Activated T-helper 1 cell treated with Interleukin-2 at 50 U/mL for 16 hours (primary cell): ENCODE data around the gene ATP2A2.
"Not testable (repeated sequence)": the region's sequence is repeated elsewhere in the genome, so short reads cannot be mapped to it uniquely, and the experiment has no call there.

ENCODE experiments used
- DNase-seq: peaks from one replicate; pipeline ENCODE4 v3.0.0-alpha.2; 2020; ENCODE audit warnings: low read depth

ATP2A2 gene

GRCh38 chr12:110280779-110281548 is at the start of gene ATP2A2:
Gene ATP2A2 (plus strand): TSS chr12:110281247. CDS start chr12:110281790, 543 bp downstream.
- peak; percentile 90 for DNase-seq

- DNase-seq = no peak
Measured at GRCh38 chr12:110233212-110233903, 47.7 kb upstream of the ATP2A2 start.

DNA sequence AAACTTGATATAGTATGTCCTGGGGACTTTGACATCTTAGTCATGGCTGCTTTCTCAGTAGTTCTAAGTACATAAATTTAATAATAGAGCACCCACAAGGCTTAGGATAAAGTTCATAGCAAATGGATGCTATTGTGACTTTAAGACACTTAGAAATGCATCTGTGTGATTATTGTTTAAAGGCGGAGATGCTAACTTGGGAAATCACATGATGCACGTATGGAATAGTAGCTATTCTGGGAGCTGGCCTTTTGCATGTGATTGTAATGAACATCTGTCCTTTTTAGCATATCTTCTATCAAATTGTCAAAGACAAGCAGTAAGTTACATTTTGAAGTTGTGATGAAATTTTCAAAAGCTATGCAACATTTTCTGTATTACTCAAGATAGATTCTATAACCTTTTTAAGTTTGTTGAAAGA is 46.7 kb upstream of the ATP2A2 start:
- DNase-seq = no peak

DNA sequence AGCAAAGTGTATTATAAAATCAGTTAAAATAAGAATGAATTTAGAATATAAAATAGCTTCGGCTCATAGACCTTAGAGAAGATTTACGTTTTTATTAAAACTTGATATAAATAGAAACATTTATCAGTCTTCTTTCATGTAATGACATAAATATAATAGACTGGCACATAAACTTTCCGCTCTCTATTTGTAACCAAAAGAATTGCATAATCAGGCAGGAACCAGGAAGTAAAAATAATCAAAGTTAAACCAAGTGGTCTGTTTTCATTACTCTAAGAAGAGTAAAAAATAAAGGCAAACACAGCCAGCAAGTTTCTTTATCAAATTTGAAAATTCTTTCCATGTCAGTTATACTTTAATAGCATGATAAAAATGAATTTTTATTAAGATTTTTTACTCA is 46.3 kb upstream of the ATP2A2 start:
- no peak for DNase-seq

DNA sequence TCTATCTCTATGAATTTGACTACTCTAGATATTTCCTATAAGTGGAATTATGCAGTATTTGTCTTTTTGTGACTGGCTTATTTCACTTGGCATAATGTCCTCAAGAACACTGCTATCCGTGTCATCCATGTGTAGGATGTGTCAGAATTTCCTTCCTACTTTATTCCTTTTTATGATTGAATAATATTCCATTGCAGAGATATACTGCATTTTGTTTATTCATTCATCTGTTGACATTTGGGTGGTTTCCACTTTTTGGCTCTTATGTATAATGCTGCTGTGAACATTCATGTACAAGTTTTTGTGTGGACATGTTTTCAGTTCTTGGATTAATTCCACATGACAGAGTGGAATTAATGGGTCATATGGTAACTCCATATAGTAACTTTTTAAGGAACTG is 45.7 kb upstream of the ATP2A2 start:
- no peak for DNase-seq

GRCh38 chr12:110243227-110243626 is 37.8 kb upstream of the ATP2A2 start:
- no peak for DNase-seq

- DNase-seq = no peak
Measured at GRCh38 chr12:110244372-110244771, 36.7 kb upstream of the ATP2A2 start.

DNA sequence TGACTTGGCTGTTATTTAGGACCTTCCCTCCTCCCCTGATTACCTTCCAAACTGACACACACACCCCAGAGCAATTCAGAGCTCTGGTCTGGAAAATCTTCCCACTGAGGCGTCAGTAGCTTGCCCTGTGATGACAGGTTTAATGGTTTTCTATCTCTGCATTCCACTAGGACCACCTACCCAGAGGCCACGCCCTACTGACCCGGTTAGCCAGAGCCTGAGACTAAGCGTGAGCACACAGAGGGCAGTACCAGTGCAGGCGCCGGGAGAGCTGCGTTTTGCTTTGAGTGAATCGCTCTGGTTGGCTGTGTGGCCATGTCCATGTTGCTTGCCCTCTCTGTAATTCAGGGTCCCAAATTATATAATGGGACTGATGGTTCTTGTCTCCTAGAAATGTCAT is 36.2 kb upstream of the ATP2A2 start:
- no peak for DNase-seq

GRCh38 chr12:110245369-110245772 is 35.7 kb upstream of the ATP2A2 start:
- DNase-seq = peak; percentile 19

- no peak for DNase-seq
Measured at GRCh38 chr12:110246636-110247339, 34.3 kb upstream of the ATP2A2 start.

GRCh38 chr12:110247340-110248095 is 33.5 kb upstream of the ATP2A2 start:
- DNase-seq = no peak

GRCh38 chr12:110248096-110248447 is 33.0 kb upstream of the ATP2A2 start:
- no peak for DNase-seq

DNA sequence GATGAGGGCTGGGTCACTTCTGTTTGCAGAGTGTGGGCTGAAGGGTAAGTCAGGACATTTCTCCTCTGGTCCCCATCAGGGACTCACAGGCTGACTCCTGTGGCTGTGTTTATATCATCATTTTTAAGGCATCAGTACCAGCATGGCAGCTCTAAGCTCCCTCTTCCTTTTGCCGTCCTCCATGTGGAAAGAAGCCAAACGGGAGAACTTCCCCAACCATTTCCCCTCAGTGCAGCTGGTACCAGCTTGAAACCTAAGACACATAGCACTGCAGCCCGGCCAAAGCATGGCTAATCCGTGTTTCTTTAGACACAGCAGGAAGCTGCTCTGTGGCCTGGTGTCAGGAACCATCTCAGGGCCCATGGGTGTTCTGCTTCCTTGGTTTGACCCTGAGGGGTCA is 31.9 kb upstream of the ATP2A2 start:
- DNase-seq = no peak

DNA sequence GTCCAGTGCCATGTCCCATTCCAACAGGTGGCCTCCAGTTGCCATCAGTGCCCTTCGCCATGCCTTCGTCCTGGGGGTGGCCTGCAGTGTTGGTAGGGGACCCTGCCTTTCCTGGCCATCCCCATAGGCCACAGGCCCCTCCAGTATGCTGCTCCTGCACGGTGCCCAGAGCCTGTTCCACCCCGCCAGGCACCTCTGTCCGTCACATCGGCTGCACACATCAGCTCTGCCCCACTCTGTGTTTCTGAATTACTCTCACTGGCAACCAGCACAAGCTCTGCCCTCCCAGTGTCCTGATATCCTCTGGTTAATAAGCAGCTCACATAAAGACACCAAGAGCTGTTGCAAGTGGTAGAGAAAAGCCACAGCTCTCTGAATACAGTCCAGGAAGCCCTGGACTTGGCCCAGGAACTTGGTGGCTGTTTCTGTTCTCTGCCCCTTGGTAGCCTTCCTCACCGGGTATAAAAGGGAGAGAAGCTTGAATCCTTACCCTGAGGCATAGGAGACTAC is 31.3 kb upstream of the ATP2A2 start:
- DNase-seq = no peak

- DNase-seq = no peak
Measured at GRCh38 chr12:110251381-110251780, 29.7 kb upstream of the ATP2A2 start.

DNA sequence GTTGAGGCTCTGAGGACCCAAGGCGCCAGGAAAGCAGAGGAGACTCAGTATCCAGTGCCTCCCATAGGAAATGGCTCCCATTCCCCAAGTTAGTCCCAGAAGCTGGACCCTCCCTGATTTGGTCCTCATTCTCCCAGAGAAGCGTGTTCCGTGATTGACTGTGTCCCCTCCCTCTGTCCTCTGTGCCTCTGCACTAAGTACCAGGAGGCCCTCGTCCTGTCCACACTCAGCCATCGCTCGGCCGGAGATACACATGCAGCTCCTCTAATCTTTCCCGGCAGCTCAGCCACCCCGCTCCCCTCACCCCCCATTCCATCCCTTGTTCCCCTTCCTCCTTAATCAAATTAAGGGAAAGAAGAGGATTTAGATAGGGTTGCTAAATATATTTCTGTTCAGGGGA is 28.3 kb upstream of the ATP2A2 start:
- DNase-seq = no peak

DNA sequence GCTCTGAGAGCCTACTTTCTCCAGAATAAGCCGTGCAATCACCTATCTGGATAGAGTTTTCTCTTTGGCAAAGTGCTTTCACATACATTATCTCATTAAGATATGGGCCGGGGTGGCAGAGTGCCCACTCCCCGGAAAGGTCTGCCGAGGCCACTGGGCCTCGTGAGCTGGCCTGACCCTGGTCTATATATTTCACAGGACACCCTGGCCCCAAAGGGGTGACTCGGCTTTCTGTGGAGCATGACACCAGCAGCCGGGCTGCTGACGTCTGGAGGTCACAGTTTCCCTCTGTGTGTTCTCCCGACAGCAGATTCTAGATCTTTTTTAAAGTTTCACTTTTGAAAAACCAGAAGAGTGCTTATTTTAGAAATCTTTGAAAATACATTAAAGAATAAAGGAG is 27.9 kb upstream of the ATP2A2 start:
- no peak for DNase-seq

DNA sequence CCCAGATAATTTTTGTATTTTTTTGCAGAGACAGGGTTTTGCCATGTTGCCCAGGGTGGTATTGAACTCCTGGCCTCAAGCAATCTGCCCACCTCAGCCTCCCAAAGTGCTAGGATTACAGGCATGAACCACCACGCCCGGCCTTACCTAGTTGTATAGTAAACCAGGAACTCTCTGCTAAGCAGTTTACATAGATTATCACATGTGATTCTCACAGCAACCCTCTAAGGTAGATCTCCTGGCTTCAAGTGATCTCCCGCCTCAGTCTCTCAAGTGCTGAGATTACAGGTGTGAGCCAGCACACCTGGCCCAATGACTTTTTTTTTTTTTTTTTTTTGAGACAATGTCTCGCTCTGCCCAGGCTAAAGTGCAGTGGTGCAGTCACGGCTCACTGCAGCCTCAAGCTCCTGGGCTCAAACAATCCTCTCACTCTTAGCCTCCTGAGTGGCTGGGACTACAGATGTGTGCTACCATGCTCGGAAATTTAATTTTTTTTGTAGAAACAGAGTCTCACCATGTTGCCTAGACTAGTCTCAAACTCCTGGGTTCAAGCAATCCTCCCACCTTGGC is 26.0 kb upstream of the ATP2A2 start:
- DNase-seq = no peak

GRCh38 chr12:110255890-110256456 is 25.1 kb upstream of the ATP2A2 start:
- not testable (repeated sequence) for DNase-seq

- no peak for DNase-seq
Measured at GRCh38 chr12:110256780-110257431, 24.1 kb upstream of the ATP2A2 start.

DNA sequence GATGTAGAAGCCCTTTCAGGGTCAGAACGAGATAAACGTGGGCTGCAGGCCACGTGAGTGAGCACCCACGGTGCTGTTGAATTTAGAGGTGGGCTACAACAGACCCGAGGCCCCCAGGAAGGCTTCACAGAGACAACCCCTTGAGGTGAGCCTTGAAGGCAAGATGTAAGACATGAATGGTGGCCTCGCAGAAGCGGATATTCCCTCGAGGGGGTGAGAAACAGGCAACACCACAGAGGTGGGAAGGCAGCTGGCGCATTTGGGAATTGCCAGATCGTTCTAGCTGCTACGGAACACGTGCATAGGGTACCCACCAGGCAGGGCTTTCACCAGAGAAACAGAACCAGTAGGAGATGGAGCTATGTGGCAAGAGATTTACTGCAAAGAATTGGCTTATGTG is 22.6 kb upstream of the ATP2A2 start:
- DNase-seq = no peak
